AML-193 (cell line): ENCODE data around the gene DERA.
"Not testable (repeated sequence)": the region's sequence is repeated elsewhere in the genome, so short reads cannot be mapped to it uniquely, and the experiment has no call there.

Experiments
- DNase-seq, 2 experiments: peaks; one replicate each; lab custom pipeline; 2025; lab: John Stamatoyannopoulos, UW

The DERA gene

GRCh38 chr12:15963271-15963670 is 52.1 kb downstream of the DERA start:
- DNase-seq = no peak

GRCh38 chr12:15966426-15966825 is 55.3 kb downstream of the DERA start:
- DNase-seq = no peak

GRCh38 chr12:15967053-15967452 is 55.9 kb downstream of the DERA start:
- not testable (repeated sequence) for DNase-seq

GRCh38 chr12:15971211-15971610 is 60.1 kb downstream of the DERA start:
- DNase-seq = no peak

GRCh38 chr12:15972894-15973293 is 61.8 kb downstream of the DERA start:
- no peak for DNase-seq

GRCh38 chr12:15977999-15978951 is 67.1 kb downstream of the DERA start:
- no peak for DNase-seq

GRCh38 chr12:15979096-15980092 is 68.3 kb downstream of the DERA start:
- DNase-seq = peak in 1 of 2 experiments; percentile 8

GRCh38 chr12:15982071-15982470 is 70.9 kb downstream of the DERA start:
- DNase-seq = no peak

GRCh38 chr12:15982471-15982870 is 71.3 kb downstream of the DERA start:
- DNase-seq = peak; percentile 5 to 12

- no peak for DNase-seq
Measured at GRCh38 chr12:15982921-15983320, 71.8 kb downstream of the DERA start.

GRCh38 chr12:15984097-15984800 is 73.1 kb downstream of the DERA start:
- no peak for DNase-seq

GRCh38 chr12:15984963-15985362 is 73.8 kb downstream of the DERA start:
- DNase-seq = no peak

- DNase-seq = no peak
Measured at GRCh38 chr12:15987696-15988095, 76.6 kb downstream of the DERA start.

GRCh38 chr12:15988983-15989755 is 78.0 kb downstream of the DERA start:
- no peak for DNase-seq

- no peak for DNase-seq
Measured at GRCh38 chr12:15995801-15996200, 84.7 kb downstream of the DERA start.

- DNase-seq = peak in 1 of 2 experiments; percentile 16
Measured at GRCh38 chr12:15996254-15996653, 85.1 kb downstream of the DERA start.

- DNase-seq = no peak
Measured at GRCh38 chr12:15996948-15997347, 85.8 kb downstream of the DERA start.

GRCh38 chr12:15997910-15998309 is 86.8 kb downstream of the DERA start:
- no peak for DNase-seq

- DNase-seq = no peak
Measured at GRCh38 chr12:16002880-16003279, 91.7 kb downstream of the DERA start.

GRCh38 chr12:16003460-16003859 is 92.3 kb downstream of the DERA start:
- no peak for DNase-seq

- no peak for DNase-seq
Measured at GRCh38 chr12:16006752-16007151, 95.6 kb downstream of the DERA start.
